ENCODE data around the gene ASB13.

Gene ASB13

GRCh38 chr10:5669604-5670003, 3.2 kb upstream of the ASB13 start:
- no peak for DNase-seq (ENCODE audit: low spot score)

GRCh38 chr10:5668429-5668828, 2.0 kb upstream of the ASB13 start:
- DNase-seq (ENCODE audit: low spot score): no peak

DNA sequence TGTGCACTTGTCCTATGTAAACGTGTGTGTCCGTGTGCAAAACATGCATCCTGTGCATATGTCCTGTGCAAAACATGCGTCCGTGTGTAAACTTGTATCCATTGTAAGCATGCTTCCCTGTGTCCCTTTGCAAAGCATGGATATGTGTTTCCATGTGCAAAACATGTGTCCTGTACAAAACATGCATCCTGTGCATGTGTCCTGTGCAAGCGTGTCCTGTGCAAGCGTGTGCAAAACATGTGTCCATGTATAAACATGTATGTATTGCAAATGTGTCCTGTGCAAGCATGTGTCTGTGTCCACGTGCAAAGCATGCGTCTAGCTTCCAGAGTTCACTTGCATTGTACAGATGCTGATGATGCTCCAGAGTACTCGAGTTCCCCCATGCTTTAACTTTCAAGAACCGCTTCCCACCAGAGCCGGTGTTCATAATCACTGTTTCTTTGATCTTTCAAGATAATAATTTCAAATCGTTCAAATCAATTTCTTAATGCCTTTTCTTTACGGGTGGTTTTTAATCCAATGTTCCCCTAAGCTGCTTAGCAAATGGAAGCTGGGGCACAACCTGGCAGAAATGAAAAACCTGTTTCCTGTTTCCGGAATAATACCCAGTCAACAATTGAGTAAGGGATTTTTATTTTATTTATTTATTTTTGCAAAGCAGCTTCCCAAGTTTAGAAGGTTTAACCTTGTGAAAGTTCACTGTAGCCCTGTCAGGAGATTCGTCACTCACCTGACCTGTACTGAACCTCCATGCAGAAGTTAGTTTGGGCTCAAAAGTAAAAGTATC, 641 bp upstream of the ASB13 start:
- DNase-seq (ENCODE audit: low spot score): peak; percentile 65

DNA sequence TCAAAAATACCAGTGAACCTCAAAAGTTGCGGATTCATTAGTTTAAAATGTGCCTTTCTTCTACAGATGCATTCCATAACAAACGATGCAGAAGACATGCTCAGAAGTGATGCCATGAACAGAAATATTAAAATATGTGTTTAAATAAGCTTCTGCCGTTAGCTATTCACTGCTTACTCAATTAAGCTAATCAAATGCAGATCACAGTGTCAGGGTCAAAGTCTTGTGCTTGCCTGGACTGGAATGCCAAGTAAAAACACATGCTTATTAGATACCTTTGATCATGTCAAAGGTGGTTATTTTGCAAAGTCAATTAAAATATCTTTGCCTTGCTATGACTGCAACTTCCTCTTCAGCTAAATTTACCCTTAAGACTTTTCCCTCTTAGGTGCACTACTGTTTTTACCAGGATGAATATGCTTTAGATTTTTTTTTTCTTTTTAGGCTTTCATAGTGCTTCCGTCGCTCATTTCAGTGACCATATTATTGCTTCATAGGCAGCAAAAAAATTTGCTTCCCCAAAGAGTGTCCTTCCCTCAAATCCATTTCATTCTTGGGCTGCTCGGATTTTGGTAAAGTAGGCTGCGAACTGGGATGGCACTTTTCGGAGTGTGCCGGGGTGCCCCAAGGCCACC, 905 bp downstream of the ASB13 start:
- no peak for DNase-seq (ENCODE audit: low spot score)

- no peak for DNase-seq (ENCODE audit: low spot score)
Observed at GRCh38 chr10:5663692-5664427, 2.5 kb downstream of the ASB13 start.

GRCh38 chr10:5662708-5663579, 3.5 kb downstream of the ASB13 start:
- DNase-seq (ENCODE audit: low spot score): no peak

DNA sequence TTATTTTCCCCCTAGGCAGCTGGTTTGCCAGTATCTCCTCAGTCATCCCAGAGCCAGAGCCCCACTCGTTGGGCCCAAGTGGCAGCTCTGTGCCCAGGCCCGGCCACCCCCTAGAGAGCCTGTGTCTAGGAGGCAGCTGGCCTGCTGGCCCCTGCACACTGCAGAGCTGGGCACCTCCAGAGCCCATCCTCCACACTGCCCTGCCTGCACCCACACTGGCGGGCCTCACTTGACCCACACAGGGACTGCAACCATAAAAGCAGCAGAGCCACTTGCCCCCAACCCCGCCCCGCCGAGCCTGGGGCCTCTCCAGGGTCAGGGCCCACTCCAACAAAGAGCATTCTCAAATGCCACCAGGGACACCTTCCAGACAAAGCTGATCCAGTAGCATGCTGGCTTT, 5.4 kb downstream of the ASB13 start:
- DNase-seq (ENCODE audit: low spot score): no peak

GRCh38 chr10:5659702-5660528, 6.5 kb downstream of the ASB13 start:
- DNase-seq (ENCODE audit: low spot score): no peak

- DNase-seq (ENCODE audit: low spot score): peak; percentile 48
Observed at GRCh38 chr10:5658871-5659618, 7.3 kb downstream of the ASB13 start.

DNA sequence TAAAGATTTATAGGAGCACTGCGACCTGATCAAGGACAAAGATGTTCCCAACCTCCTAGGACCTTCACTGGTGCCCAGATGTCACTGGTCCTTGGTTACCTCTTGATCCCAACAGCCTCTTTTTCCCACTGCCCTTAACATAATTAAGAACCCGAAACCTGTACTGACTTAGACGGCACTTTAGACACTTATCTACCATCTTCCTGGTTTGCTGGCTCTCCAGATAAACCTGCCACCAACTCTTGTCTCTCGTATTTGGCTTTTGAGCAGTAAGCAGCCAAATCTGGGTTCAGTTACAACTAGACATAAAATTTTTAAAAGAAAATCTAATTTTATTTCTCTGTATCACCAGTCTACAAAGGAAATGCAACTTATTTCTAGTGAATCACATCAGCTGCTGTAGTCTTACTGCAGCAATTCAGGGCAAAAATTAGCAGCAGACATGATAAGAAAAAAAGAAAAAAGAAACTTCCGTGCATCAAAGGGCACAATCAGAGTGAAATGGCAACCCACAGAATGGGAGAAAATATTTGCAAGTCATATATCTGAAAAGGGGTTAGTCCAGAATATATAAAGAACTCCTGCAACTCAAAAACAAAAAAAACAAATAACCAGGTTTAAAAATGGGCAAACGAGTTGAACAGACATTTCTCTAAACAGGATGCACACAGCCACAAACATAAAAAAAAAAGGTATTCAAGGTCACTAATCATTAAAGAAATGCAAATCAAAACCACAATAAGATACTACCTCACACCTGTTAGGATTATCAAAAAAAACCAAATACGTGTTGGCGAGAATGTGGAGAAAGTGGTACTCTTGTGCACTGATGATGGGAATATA, 9.4 kb downstream of the ASB13 start:
- peak; percentile 40 for DNase-seq (ENCODE audit: low spot score)

- no peak for DNase-seq (ENCODE audit: low spot score)
Observed at GRCh38 chr10:5655121-5655520, 11.3 kb downstream of the ASB13 start.

- DNase-seq (ENCODE audit: low spot score): no peak
Observed at GRCh38 chr10:5654218-5654755, 12.1 kb downstream of the ASB13 start.

DNA sequence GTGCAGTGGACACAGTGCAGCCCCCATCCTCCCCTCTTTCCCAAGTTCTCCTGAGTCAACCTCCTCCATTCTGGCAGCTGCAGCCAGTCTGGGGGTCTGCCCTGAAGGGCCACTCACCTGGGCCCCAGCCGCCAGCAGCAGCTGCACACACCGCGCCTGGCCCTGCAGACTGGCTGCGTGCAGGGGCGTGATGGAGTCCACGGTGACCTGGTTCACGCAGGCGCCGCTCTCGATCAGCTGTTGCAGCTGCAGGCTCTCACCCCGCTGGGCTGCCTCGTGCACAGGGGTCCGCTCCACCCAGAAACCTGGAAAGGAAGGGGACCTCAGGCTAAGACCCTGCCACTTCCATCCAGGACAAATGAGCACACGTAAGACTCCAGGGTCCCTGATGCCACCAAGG, 13.6 kb downstream of the ASB13 start:
- DNase-seq (ENCODE audit: low spot score): no peak

DNA sequence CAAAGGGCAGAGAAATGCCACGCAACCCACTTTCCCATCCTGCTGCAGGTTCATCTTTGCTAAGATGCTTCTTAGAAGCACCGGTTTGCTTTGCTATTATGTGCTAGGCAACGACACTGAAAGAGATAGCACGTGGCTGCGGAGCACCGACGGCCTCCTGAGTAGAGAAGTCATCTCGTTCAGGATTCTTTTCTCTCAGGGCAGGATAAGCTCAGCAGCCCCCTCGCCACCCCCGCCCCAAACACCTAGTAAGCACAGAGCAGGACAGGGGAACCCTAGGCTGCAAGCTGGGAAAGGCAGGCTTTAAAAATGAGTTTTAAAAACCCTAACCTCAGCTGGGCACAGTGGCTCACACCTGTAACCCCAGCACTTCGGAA, 15.0 kb downstream of the ASB13 start:
- no peak for DNase-seq (ENCODE audit: low spot score)

DNA sequence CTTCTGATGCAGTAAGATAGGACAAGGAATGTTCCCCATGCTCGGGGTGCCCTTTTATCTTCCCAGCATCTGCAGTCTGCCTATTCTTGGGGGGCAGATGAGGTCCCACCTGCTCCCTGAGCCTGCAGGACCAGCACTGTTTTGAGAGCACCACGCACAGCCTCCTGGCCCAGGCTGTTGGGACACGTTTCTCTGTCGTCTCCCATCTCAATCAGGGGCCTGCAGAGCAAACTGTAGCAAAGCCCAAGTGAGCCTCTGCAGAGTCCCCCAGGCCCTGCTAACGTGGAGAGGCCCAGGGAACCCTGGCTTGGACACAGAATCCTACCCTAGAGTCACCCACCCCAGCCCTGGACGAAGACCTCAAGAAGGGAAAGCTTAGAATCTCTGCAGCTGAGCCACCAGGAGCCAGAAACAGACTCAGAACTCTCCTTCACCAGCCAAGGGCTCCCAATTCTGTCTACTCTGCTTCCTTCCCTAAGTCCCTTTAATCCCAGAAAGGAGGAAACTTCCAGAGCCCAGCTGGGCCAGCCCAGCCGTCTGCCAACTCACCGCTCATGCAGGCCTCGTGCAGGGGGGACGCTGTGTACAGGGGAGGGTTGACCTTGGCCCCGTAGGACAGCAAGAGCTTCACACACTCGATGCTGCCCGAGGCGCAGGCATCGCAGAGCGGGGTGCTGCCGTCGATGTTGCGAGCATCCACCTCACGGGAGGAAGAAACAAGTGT, 15.6 kb downstream of the ASB13 start:
- no peak for DNase-seq (ENCODE audit: low spot score)

DNA sequence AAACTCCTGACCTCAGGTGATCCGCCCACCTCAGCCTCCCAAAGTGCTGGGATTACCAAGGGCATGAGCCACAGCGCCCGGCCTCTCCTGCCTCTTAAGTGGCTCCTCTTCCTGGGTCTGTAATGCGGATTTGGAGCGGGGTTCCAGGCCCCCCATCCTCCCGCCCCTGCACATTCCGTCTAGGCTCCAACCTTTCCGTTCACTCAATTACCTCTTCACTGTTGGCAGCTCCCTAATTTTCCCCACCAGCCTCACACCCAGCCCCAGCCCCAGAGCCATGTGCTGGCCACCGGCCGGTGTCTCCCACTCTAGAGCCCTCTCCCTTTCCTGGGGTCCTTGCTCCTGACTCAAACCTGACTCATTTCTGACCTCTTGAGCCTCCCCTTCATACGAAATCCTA, 16.6 kb downstream of the ASB13 start:
- no peak for DNase-seq (ENCODE audit: low spot score)

- DNase-seq (ENCODE audit: low spot score): no peak
Observed at GRCh38 chr10:5648494-5649457, 17.6 kb downstream of the ASB13 start.

Measured in SK-N-DZ (cell line).